K562 (cell line): ENCODE data around the gene FGD6. TPM values are rescaled to one million over a fixed set of nuclear protein-coding genes. Genes with fewer than 3 reads are reported as not detected.

Experiments used
- ZNF253 ChIP-seq: fragments of 250-450 bp; sonication (Bioruptor Pico); conservative IDR thresholded peaks from 2 replicates; pipeline ENCODE4 v1.6.1; 2021; ENCODE audit warnings: mild to moderate bottlenecking
- polyA plus RNA-seq, 8 experiments: library from polyadenylated mRNA; depleted of rRNA in 4 of 8; stranded (reverse) in 5 of 8; unstranded in 3 of 8; fragments of >200 nt; fragmentation: Nextera tagmentation in 2 of 8; fragmentation: Illumina TruSeq in 1 of 8; extraction: Ambion mirVana in 2 of 8; extraction: Trizol in 1 of 8; gene quantifications; 2 replicates each; pipeline versions ENCODE4 v1.2.1 to v1.2.3, GENCODE V29; 2011 to 2014; ENCODE audit warnings: inconsistent platforms in 1 of 8, missing spikeins in 1 of 8
- total RNA-seq, 7 experiments: library from RNA; depleted of rRNA in 6 of 7; stranded (reverse); fragments of >200 nt in 6 of 7; fragmentation: Illumina TruSeq in 2 of 7; extraction: Trizol in 2 of 7; gene quantifications; 2 replicates each; pipeline versions ENCODE4 v1.2.1 to v1.2.3, GENCODE V29; 2011 to 2021; ENCODE audit warnings: low replicate concordance in 1 of 7
- TF ChIP-seq, protein P1 (sequence below): fragments of 450-650 bp; IDR thresholded peaks from 2 replicates; pipeline ENCODE4 v1.6.1; 2016; ENCODE audit warnings: mild to moderate bottlenecking
- TF ChIP-seq, protein P2 (sequence below): sonication (generic); formaldehyde crosslinking; IDR thresholded peaks from 2 replicates; pipeline ENCODE4 v1.8.0; 2022; ENCODE audit warnings: mild to moderate bottlenecking, missing genetic modification reagents
- TF ChIP-seq, protein P3 (sequence below): sonication (generic); formaldehyde crosslinking; IDR thresholded peaks from 2 replicates; pipeline ENCODE4 v1.8.1; 2023; ENCODE audit warnings: missing genetic modification reagents, mild to moderate bottlenecking, borderline replicate concordance

The FGD6 gene
- total and polyA plus RNA-seq, 9 of the 15 experiments (the other 6 are each of a cell fraction or from before 2014, with no cell fraction given), result 1.5 to 11.1 (median 5.8) TPM

DNA sequence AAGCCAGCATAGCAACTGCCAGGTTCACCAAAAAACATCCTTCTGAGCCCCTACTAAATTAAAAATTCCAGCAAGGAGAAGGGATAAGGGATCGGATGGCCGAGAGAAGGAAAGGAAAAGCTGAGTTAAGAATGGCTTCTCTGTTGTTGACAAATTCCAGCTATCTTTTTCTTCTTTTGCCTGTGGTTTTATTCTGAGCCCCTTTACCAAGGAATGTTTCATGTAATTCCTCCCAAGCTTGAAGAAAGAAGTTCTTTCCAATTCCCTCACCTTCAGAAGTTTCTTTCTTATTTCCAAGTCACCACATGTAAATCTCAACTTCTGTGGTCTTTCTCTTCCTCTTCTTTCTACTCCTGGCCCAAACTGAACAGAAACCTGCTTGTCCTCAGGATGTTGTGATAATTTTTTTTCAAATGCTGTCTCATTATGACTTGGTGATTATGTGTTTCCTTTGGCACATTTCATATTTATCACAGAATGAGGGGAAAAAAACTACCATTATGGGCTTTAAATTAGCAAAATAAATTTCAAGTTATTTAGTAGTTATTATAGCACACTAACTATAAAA is 40.0 kb downstream of the FGD6 start (continued):
- TF ChIP-seq, protein P1, sequence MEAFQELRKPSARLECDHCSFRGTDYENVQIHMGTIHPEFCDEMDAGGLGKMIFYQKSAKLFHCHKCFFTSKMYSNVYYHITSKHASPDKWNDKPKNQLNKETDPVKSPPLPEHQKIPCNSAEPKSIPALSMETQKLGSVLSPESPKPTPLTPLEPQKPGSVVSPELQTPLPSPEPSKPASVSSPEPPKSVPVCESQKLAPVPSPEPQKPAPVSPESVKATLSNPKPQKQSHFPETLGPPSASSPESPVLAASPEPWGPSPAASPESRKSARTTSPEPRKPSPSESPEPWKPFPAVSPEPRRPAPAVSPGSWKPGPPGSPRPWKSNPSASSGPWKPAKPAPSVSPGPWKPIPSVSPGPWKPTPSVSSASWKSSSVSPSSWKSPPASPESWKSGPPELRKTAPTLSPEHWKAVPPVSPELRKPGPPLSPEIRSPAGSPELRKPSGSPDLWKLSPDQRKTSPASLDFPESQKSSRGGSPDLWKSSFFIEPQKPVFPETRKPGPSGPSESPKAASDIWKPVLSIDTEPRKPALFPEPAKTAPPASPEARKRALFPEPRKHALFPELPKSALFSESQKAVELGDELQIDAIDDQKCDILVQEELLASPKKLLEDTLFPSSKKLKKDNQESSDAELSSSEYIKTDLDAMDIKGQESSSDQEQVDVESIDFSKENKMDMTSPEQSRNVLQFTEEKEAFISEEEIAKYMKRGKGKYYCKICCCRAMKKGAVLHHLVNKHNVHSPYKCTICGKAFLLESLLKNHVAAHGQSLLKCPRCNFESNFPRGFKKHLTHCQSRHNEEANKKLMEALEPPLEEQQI, result no peak
- TF ChIP-seq, protein P2, sequence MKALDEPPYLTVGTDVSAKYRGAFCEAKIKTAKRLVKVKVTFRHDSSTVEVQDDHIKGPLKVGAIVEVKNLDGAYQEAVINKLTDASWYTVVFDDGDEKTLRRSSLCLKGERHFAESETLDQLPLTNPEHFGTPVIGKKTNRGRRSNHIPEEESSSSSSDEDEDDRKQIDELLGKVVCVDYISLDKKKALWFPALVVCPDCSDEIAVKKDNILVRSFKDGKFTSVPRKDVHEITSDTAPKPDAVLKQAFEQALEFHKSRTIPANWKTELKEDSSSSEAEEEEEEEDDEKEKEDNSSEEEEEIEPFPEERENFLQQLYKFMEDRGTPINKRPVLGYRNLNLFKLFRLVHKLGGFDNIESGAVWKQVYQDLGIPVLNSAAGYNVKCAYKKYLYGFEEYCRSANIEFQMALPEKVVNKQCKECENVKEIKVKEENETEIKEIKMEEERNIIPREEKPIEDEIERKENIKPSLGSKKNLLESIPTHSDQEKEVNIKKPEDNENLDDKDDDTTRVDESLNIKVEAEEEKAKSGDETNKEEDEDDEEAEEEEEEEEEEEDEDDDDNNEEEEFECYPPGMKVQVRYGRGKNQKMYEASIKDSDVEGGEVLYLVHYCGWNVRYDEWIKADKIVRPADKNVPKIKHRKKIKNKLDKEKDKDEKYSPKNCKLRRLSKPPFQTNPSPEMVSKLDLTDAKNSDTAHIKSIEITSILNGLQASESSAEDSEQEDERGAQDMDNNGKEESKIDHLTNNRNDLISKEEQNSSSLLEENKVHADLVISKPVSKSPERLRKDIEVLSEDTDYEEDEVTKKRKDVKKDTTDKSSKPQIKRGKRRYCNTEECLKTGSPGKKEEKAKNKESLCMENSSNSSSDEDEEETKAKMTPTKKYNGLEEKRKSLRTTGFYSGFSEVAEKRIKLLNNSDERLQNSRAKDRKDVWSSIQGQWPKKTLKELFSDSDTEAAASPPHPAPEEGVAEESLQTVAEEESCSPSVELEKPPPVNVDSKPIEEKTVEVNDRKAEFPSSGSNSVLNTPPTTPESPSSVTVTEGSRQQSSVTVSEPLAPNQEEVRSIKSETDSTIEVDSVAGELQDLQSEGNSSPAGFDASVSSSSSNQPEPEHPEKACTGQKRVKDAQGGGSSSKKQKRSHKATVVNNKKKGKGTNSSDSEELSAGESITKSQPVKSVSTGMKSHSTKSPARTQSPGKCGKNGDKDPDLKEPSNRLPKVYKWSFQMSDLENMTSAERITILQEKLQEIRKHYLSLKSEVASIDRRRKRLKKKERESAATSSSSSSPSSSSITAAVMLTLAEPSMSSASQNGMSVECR, result no peak
- TF ChIP-seq, protein P3, sequence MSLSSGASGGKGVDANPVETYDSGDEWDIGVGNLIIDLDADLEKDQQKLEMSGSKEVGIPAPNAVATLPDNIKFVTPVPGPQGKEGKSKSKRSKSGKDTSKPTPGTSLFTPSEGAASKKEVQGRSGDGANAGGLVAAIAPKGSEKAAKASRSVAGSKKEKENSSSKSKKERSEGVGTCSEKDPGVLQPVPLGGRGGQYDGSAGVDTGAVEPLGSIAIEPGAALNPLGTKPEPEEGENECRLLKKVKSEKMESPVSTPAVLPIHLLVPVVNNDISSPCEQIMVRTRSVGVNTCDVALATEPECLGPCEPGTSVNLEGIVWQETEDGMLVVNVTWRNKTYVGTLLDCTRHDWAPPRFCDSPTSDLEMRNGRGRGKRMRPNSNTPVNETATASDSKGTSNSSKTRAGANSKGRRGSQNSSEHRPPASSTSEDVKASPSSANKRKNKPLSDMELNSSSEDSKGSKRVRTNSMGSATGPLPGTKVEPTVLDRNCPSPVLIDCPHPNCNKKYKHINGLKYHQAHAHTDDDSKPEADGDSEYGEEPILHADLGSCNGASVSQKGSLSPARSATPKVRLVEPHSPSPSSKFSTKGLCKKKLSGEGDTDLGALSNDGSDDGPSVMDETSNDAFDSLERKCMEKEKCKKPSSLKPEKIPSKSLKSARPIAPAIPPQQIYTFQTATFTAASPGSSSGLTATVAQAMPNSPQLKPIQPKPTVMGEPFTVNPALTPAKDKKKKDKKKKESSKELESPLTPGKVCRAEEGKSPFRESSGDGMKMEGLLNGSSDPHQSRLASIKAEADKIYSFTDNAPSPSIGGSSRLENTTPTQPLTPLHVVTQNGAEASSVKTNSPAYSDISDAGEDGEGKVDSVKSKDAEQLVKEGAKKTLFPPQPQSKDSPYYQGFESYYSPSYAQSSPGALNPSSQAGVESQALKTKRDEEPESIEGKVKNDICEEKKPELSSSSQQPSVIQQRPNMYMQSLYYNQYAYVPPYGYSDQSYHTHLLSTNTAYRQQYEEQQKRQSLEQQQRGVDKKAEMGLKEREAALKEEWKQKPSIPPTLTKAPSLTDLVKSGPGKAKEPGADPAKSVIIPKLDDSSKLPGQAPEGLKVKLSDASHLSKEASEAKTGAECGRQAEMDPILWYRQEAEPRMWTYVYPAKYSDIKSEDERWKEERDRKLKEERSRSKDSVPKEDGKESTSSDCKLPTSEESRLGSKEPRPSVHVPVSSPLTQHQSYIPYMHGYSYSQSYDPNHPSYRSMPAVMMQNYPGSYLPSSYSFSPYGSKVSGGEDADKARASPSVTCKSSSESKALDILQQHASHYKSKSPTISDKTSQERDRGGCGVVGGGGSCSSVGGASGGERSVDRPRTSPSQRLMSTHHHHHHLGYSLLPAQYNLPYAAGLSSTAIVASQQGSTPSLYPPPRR, result no peak
- TF ChIP-seq ZNF253, result no peak
